Ishikawa (cell line): Measurements from ENCODE around the gene COL23A1.

ENCODE experiments used
- CEBPB ChIP-seq: IDR thresholded peaks from 2 replicates; pipeline ENCODE4 v1.6.1; 2012
- CREB1 ChIP-seq: IDR thresholded peaks from 2 replicates; pipeline ENCODE4 v1.6.1; 2012; ENCODE audit warnings: low read depth
- NFIC ChIP-seq: IDR thresholded peaks from 2 replicates; pipeline ENCODE4 v1.6.1; 2012
- RAD21 ChIP-seq: IDR thresholded peaks from 2 replicates; pipeline ENCODE4 v1.6.1; 2012; ENCODE audit warnings: low read depth
- TCF12 ChIP-seq: IDR thresholded peaks from 2 replicates; pipeline ENCODE4 v1.6.1; 2012; ENCODE audit warnings: low read depth
- USF1 ChIP-seq: IDR thresholded peaks from 2 replicates; pipeline ENCODE4 v1.6.1; 2012
- YY1 ChIP-seq: IDR thresholded peaks from 2 replicates; pipeline ENCODE4 v1.6.1; 2012; ENCODE audit warnings: low read depth
- TF ChIP-seq, protein P1 (sequence below): IDR thresholded peaks from 2 replicates; pipeline ENCODE4 v1.6.1; 2012

DNA sequence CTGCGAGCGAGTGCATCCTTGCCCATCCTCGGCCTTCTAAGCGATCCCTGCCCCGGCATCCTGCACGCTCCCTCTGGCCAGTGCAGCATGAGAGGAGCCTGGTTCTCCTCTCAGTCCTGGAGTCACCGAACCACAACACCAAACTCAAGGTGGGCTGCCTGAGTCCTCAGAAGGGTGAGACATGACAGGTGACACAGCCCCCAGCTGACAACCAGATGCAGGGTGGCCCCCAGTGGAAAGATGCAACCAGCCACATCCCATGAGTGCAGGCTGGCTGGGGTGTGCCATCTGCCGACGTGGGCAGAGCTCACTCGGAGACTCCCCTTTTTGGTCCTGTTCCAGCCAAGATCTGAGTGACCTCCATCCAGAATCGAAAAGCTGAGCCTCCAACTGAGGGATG is 58.4 kb downstream of the COL23A1 start:
- no peak for TF ChIP-seq CEBPB
- TF ChIP-seq, protein P1, sequence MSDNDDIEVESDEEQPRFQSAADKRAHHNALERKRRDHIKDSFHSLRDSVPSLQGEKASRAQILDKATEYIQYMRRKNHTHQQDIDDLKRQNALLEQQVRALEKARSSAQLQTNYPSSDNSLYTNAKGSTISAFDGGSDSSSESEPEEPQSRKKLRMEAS, result no peak
- no peak for TF ChIP-seq NFIC
- TF ChIP-seq CREB1, result no peak
- no peak for TF ChIP-seq RAD21
- no peak for TF ChIP-seq USF1
- no peak for TF ChIP-seq YY1
- TF ChIP-seq TCF12, result no peak
